ENCODE measurements around the gene CNTN4.

- no peak for TF ChIP-seq CTCF (IDR thresholded peaks at IDR 0.05)
- no peak for TF ChIP-seq POLR2A (IDR thresholded peaks at IDR 0.05)
These were observed 895.1 kb downstream of the CNTN4 start for GRCh38 chr3:2993736-2994135.
